ENCODE measurements around the gene FOXP1.
A peak's percentile ranks its signal among the peaks of the same experiment; 100 is the strongest.

Gene FOXP1

DNA sequence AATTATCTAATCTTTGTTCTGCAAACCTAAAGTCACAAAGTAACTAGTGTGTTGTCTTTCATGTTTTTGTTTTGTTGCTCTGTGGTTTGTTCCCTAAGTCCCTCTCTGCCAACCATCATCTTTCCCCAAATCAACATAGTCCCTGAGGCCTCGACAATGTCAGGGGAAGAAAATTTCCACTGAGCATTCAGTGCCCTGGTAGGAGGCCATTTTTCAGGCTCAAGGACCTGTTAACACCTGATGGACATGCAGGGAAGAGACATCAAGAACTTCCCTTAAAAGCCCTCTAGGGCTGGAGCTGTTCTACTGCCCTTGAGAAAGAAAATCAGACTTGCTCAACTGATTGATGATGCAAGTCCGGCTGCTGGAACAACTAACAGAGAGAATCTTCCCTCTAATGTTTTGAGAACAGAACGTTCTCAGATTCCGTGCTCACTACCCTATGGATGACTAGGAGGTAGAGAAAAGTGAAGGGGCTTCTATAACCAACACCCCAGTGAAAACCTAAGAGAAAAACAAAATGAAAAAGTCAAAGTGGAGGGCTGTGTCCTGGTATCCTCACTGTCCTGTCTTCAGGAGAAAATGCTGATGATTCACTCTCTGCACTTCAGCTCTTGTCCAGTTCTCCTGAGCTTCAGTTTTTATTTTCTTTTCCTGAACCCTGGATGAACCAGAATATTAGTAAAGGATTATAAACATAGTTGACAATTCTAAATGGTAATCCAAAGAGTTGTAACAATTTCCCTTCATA lies 373.1 kb downstream of the FOXP1 start:
- no peak for DNase-seq (ENCODE audit: low spot score)

DNA sequence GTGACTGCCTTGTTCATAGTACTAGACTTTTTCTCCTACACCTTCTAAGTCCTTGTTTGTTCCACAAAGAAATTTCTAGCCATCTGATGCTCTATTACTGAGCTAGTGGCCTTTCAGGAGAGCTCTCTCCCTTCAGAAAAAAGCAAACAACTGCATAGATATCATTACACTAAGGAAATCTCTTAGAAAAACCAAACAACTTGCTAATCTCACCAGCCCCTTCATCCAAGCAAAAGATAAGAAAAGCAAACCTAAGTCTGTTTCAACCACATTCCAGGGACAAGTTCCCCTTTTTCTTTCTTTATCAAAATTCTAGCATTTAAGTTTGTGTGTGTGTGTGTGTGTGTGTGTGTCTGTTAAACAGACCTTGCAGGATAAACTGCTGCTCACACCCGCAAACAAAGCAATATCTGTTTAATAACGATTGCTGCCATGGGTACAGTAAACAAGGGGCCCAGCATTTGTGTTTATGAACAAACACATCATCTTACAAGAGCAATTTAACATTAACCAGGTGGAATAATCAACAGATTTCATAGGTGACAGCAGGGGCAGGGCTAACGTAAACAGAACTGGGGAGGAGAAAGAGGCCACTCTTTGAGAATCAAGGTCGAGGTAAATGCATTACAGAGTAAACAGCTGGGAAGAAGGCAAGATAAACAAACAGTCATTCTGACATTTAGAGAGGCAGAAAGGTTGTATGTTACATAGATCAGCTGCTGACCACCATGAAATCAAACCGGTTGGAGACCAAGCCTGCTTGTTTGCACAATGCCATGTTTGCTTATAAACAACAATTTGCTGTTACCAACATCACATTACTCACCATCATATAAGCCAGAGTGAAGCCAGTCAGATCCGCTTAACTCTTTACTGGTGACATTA lies 375.1 kb downstream of the FOXP1 start:
- DNase-seq (ENCODE audit: low spot score), result peak; percentile 23

DNA sequence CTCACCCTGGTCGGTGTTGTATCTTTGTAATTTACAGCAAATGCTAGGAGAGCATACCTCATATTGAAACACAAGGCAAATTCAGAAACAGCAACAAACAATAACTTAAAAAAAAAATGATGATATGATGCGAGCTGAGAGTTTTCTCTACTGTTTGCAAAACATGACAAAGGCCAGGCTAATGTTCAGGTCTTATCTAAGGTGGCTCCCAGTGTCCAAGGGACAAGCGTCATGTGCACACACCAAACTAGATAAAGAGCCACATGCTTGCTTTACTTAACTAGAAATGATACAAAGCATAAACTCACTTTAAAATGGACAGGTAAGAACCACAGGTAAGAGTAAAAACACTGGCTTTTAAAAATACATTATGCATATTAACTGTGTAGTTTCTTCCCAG lies 375.9 kb downstream of the FOXP1 start:
- DNase-seq (ENCODE audit: low spot score), result no peak

DNA sequence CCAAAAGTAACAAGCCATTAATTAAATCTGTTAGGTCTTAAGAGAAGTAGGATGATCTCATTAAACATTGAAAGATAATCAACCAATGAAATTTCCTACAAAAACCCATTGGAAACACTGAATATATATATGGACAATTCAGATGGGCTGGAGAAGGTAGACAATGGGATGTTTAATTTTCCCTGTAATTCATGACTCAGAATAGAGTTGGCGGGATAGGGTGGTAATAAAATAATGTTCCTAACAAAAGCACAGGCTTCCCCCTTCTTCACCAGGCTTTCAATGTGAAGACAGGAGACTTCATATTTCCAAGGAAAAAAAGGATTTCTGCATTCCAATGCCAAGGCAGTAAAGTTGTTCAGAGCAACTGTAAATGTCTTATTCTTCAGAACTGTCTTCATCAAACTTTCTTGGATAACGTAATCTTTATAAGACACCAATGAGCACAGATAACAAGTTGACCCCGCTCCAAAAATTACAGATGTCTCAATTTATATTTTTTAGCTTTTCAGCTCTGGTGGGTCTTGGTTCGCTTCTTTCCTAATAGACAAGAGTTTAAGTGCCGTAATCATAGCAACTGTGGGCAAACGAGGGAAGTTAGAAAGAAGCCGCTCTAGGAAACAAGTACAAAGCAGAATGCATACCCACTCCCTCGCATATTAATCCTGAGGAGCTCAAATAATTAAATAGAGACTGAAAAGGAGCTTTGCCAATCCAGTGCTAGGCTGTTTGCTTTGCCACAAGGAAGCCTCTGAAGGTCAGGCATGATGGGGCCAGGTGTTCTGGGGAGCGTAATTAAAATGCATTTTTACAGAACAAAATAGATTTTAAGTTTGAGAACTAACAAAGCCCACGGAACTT lies 377.0 kb downstream of the FOXP1 start:
- no peak for DNase-seq (ENCODE audit: low spot score)

DNA sequence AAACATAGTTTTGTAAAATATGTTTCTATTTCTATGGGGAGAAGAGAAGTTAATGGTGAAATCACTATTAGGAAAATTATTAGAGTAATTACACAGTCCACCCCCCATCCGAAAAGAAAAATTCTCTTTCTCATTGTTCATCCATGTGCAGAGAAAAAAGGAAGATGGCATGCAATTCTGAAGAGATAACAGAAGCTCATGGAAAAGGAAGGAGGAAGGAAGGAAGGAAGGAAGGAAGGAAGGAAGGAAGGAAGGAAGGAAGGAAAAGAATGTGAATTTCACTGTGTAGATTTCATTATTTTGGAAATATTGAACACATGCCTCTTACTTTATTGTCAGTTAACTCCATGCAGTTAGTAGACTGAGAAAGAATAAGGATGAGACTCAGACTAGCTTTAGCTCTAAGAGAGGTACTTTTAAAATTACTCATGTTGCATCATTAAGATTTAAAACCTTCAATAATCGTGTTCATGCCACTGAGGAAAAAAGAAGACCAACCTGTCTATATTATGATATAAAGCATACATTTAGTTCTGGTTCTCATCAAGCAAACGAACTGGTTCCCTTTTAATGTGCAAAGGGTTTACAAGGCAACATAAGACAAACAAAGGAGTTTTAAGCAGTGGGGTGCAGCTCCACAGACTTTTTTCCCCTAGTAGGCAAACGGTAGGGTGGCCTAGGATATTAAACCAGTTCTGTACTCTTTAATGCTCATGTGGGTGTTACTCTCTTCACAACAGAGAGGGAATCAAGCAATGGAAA lies 379.6 kb downstream of the FOXP1 start:
- no peak for DNase-seq (ENCODE audit: low spot score)

DNA sequence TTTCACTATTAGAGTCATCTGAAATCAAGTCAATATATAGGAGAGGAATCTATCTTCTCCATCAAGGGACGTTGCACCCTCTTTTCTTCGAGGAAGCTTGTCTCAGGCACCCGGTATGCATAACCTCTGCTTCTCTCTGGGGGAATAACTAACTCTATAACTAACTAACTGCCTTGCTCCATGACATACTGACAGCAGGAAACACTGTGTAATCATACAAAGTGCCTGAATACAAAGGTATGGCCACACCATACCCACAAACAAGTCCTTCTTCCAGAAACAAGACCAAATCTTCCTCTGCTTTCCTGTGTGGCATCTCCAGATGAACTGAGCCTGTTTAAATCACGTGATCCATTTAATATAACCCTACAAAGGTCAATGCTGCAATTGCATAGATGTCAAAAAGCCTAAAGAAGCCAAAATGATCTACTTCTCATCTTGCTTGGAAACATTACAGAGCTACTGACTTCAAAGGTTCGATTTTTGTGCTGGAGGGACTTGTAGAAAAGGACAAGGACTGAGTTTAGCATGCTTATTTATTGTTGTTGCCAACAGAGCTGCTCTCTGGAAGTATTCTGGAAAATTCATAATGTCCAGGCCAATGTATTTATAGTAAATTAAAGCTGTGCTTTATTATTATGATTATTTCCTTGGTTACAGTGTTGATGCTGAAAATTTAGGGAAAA lies 380.5 kb downstream of the FOXP1 start:
- no peak for DNase-seq (ENCODE audit: low spot score)

DNA sequence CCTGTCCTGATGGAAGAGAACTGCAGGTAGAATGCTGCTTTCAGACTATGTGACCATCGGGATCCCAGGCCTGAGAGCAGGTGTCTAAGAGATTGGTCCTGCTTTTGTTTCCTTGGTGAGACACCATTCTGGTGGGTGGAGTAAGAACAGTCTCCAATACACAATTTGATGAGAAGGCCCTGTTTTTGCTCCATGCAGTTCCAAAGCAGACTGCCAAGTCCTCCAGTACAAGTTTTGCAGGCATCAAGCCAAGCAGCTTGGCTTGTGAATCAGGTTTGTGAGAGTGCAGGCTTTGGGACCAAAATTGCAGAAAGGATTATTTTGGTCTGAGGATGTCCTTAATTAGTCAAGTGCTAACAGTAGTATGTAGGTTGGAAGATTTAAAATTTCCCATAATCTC lies 381.6 kb downstream of the FOXP1 start:
- DNase-seq (ENCODE audit: low spot score), result no peak

DNA sequence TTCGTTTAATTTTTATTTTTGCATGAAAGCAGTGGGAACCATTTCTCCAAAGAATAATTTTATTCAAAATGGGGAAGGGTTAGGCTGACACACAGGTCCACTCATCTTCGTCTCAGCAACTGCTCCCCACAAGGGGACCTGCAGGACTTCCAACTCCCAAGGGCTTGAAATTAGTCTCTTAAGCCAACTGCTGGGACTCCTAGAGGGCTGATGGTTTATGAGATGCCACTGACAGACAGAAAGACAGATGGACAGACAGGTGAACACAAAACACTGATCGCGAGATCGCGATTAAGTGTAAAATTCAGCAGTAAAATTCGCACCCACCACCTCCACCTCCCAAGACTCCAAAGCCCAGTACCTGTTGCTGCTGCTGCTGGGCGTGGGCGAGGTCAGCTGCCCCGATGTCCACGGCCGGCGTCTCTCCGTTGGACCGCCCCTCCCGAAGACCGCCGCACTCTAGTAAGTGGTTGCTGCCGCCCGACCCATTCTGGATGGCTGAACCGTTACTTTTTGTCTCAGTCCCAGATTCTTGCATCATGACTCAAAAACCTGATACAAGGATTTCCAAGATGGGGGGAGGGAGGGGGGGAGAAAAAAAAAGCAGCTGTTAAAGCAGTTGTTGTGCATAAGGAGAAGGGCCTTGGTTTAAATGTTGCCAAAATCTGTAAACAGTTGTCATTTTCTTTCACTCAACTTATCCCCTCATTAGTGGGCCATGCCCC lies 385.5 kb downstream of the FOXP1 start:
- DNase-seq (ENCODE audit: low spot score), result no peak

DNA sequence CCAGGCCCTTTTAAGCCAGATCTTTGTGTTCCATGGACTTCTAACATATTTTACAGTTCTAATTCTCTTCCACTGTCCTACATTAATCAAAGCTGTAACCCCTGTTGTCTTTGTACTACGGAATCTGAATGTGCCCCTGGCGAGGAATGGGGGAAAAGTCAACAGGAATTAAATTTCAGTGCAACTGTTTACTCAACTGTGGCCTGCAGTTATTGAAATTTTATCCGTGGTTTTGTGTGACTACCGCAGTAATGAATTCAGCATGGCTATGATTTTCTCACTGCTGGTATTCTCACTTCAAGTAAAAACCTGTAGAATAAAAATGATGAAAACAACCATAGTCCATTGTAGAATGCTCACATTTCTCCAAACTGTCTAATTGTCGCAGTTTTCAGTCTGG lies 388.0 kb downstream of the FOXP1 start:
- no peak for DNase-seq (ENCODE audit: low spot score)

DNA sequence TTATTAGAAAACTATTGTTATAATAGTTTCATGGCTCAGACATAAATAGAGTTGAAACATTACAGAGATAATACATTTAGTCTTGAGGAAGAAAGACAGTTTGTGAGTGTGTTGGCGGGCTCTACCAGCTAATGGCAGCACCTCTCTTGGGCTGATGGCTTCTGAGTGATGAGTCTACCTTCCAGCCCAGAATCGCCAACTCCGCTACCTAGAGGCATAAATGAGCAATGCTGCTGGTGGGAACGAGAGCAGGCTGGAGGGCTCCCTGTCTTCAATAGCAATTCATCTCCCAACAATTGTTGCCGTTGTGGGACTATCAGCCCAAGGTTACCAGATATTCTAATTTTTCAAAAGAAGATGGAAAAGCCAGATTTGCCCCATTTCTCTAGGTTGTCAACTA lies 388.7 kb downstream of the FOXP1 start:
- no peak for DNase-seq (ENCODE audit: low spot score)

DNA sequence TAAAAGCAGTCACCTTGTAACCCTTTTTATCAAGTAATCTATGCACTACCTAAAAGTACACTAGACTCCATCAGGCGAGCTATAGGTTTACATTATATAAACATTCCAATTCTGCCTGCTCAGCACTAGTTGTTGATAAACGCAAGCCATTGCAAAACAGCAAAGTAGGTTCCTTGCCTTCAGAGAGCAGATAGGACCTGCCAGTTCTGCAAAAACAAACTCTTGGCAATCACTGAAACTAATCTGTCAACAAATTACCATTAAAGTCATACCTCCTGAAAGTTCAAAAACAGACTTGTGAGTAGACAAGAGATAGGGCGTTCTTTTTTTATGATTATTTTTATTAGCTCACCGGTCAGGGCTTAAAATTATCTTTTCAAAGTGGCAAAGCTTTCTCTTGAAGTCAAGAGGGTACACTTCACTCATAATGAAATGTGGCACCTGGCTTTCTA lies 392.5 kb downstream of the FOXP1 start:
- DNase-seq (ENCODE audit: low spot score), result no peak

DNA sequence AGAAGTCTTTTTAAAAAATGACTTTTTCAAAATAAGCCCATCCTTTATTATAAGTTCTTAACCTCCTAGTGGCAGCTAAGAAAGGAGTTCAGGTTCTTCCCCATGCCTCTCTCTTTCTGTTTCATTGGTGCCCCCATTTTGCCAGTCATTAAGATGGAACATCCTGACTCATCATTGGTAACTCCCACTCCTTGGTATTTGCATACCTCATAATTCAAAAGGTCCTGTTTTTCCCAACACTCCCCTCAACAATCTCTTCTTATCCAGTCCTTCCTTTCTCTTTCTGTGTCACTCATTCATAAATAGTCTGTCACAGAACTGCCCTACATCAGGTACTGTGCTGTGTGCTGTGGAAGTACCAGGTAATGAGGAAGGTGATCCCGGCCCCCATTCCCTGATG lies 394.0 kb downstream of the FOXP1 start:
- peak; percentile 24 for DNase-seq (ENCODE audit: low spot score)

DNA sequence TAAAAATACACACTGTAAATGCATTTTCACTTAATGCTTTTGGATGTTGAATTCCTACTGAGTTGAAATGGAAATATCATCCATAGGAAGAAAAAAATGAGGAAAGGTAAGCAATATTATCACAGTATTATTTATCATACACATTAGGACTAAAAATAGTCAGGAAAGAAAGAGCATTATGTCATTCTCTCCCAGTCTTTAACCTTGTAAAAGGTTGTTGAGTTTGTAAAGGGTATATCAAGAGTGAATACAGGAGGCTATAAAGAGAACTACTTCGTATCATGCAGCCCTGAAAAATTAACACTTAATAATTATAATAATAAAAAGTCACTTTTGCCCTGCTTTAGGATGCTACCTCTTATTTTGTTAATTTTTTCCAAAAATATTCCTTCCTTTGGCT lies 395.8 kb downstream of the FOXP1 start:
- DNase-seq (ENCODE audit: low spot score), result no peak

DNA sequence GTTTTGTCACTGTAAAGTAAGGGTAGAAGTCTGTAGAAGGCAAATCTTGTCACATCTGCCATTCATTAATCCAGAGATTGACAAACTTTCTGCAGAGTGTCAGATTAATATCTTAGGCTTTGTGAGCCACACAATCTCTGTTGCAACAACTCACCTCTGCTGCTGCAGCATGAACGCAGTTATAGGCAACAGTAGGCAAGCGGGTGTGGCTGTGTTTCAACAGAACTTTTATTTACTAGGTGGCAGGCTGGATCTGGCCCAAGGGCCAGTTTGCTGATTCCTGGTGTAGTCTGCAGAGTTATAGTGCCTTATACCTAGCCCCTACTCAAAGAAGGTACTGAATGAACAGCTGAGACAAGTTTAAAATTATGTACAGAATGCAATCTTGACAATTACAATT lies 396.7 kb downstream of the FOXP1 start:
- DNase-seq (ENCODE audit: low spot score), result no peak

DNA sequence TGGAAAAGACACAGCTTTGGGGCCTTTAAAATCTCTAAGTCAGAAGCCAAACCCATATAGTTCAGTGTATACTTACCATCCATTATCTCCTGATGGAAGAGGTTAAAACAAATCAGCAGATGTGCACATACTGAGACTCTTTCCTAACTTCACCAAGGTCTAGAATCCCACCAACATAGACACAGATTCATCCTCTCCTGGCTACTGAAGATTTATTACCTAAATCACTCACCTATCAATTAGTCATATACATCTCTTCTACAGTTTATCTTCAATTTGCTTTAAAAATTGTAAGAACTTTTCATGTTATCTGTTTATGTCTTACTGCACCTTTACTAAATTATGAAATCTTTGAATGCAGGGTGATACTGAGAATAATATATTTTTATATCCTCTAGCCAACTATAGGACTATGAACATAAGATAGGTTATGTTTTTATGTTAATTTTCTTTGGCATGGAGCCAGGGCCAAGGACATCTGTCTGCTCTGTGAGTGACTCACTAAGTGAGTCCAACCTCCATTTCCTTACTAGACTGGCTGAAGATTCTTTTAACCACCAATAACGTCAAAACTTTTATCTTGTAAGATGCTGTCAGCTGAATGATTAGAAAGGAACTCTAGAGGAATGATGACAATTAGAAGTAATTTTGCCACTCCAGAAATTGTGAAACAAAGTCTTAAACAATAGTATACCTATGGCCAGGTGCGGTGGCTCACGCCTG lies 397.6 kb downstream of the FOXP1 start:
- no peak for DNase-seq (ENCODE audit: low spot score)

DNA sequence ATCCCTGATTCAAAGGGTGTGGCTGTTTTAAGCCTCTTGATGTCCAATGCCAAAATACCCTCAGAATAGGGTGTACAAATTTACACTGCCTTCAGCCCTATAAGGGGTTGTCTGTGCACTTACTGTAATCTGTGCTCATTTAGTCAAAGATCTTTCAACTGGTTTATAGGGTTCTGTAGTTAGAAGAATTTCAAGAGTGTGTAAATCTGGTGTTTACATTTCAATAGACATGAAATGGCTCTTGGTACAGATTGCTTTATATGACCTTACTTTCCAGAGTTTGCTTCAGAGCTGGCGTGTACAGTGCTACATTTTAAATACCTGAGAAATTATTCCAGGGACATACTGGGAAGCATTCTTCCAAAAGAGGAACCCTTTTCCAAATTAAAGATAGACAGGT lies 399.3 kb downstream of the FOXP1 start:
- no peak for DNase-seq (ENCODE audit: low spot score)

DNA sequence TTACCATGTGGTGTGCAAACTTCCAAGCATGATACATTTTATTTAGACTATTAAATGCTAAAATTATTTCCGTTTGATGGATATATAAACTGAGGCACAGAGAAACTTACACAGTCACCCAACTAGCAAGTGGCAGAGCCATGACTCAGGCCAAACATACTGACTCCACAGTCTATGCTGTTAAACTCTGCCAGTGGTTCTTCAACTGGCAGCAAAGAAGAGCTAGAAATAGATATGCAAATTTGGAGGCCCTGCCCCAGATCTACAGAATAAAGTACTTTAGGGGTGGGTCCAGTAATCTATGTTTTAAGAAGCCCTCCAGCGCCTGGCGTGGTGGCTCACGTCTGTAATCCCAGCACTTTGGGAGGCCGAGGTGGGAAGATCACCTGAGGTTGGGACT lies 400.0 kb downstream of the FOXP1 start:
- no peak for DNase-seq (ENCODE audit: low spot score)

DNA sequence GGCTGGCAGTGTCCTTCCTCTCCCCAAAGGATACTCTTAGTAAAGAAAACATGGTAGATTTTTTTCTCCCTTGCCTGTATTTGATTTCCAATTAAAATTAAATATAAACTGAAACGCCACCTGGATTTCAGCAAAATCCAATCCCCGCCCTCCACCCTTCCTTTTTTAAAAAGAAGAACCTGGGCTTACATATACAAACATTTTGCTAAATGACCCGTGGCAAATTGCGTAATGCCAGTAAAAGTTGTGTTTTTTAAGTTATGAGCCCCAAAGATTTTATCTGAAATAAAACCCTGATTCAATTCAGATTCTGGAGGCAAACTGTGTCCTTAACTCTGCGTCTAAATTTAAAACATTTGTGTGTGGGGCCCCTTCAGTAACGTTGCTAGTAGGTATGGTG lies 403.0 kb downstream of the FOXP1 start:
- no peak for DNase-seq (ENCODE audit: low spot score)

DNA sequence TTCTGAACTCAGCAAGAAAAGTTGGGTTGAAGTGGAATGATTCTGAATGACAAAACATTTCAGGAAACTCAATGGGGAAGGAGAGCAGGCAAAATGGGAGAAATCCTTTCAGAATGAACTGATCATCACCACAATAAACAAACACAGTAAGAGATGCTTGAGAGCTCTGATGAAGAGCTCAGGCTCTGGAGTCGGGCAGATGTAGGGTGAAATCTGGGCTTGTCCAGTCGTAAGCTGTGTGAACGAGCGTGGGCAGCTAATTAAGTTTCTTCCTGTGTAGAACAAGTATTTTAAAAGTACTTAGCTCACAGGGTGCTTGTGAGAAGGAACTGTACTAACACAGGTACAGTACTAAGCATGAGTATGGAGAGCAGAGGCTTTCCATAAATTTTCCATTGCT lies 406.2 kb downstream of the FOXP1 start:
- no peak for DNase-seq (ENCODE audit: low spot score)

DNA sequence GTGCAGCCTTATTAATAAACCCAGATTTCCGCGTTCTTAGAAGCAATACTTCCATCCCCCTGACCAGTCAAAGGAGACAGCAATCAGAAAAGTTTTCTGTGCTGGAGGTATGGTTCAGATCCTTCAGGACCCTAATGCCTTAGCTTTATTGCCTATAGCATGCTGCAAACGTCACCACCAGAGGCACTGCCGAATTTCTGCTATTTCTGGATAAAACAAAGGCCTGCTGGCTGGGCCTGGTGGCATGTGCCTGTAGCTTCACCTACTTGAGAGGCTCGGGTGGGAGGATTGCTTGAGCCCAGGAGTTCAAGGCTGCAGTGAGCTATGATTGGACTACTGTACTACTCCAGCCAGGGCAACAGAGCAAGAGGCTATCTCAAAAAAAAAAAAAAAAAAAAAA lies 407.2 kb downstream of the FOXP1 start:
- DNase-seq (ENCODE audit: low spot score), result no peak
